Fibroblast of lung (primary cell): ENCODE measurements around the gene SRCIN1. TPM values are rescaled to one million over a fixed set of nuclear protein-coding genes. Genes with fewer than 3 reads are reported as not detected.

Experiments
- DNase-seq, 2 donors: peaks; one replicate each; pipeline versions ENCODE4 v3.0.0 to v3.0.0-alpha.2; 2010; ENCODE audit warnings: low read depth in 2 of 2
- H2AFZ ChIP-seq: 2 replicates; pipeline ENCODE4 v1.5.1; 2012; ENCODE audit warnings: low read length, control low read depth, inconsistent platforms
- H3K27ac ChIP-seq: 2 replicates; pipeline ENCODE4 v1.5.1; 2011; ENCODE audit warnings: low read length, control low read depth; ENCODE audit not compliant: insufficient read depth
- H3K27me3 ChIP-seq: 2 replicates; pipeline ENCODE4 v1.5.1; 2011; ENCODE audit warnings: mild to moderate bottlenecking, low read length; ENCODE audit not compliant: control insufficient read depth, insufficient read depth
- H3K36me3 ChIP-seq: 2 replicates; pipeline ENCODE4 v1.5.1; 2011; ENCODE audit warnings: low read length; ENCODE audit not compliant: control insufficient read depth, insufficient read depth
- H3K4me1 ChIP-seq: 2 replicates; pipeline ENCODE4 v1.5.1; 2011; ENCODE audit warnings: low read length; ENCODE audit not compliant: control insufficient read depth, insufficient read depth; ENCODE audit errors: extremely low read depth
- H3K4me2 ChIP-seq: 2 replicates; pipeline ENCODE4 v1.5.1; 2011; ENCODE audit warnings: low read length, control low read depth; ENCODE audit not compliant: insufficient read depth; ENCODE audit errors: extremely low read depth
- H3K4me3 ChIP-seq, 4 experiments: fragments of 200-600 bp in 1 of 4; sonication (generic) in 1 of 4; replicated peaks in 1 of 4; 2 replicates each; pipeline ENCODE4 v1.5.1; 2011 to 2016; ENCODE audit warnings: low read length in 4 of 4, low read depth in 3 of 4, mild to moderate bottlenecking in 3 of 4, control low read depth in 2 of 4, inconsistent platforms in 1 of 4, mixed read lengths in 1 of 4; ENCODE audit not compliant: insufficient read depth in 1 of 4; ENCODE audit errors: control extremely low read depth in 1 of 4
- H3K79me2 ChIP-seq: 2 replicates; pipeline ENCODE4 v1.5.1; 2012; ENCODE audit warnings: mild to moderate bottlenecking, low read length, inconsistent platforms; ENCODE audit not compliant: control insufficient read depth, insufficient read depth
- H3K9ac ChIP-seq: 2 replicates; pipeline ENCODE4 v1.5.1; 2011; ENCODE audit warnings: mild to moderate bottlenecking, low read length, control low read depth; ENCODE audit not compliant: insufficient read depth
- H3K9me3 ChIP-seq: 2 replicates; pipeline ENCODE4 v1.5.1; 2012; ENCODE audit warnings: low read depth, low read length; ENCODE audit not compliant: control insufficient read depth, insufficient read depth
- H4K20me1 ChIP-seq: 2 replicates; pipeline ENCODE4 v1.5.1; 2011; ENCODE audit warnings: low read length; ENCODE audit not compliant: control insufficient read depth, insufficient read depth; ENCODE audit errors: extremely low read depth
- CTCF ChIP-seq, 2 donors: IDR thresholded peaks in 1 of 2; conservative IDR thresholded peaks in 1 of 2; 1 replicate in 1 of 2; 2 replicates in 1 of 2; pipeline ENCODE4 v1.5.1; 2011 to 2012; ENCODE audit warnings: low read length in 2 of 2, control low read depth in 1 of 2, inconsistent platforms in 1 of 2, low read depth in 1 of 2, mild to moderate bottlenecking in 1 of 2
- EZH2 ChIP-seq: IDR thresholded peaks from 2 replicates; pipeline ENCODE4 v1.5.1; 2012; ENCODE audit warnings: low read length, control low read depth, mild to moderate bottlenecking; ENCODE audit errors: missing control alignments
- polyA plus RNA-seq, 2 donors: library from polyadenylated mRNA; depleted of rRNA in 1 of 2; stranded (reverse) in 1 of 2; unstranded in 1 of 2; fragments of >200 nt; gene quantifications; 2 replicates each; pipeline ENCODE4 v1.2.1, GENCODE V29; 2011 to 2012; ENCODE audit warnings: missing spikeins in 1 of 2
- total RNA-seq: library from RNA; depleted of rRNA; stranded (reverse); fragments of >200 nt; gene quantifications from 2 replicates; pipeline ENCODE4 v1.2.1, GENCODE V29; 2014

Gene SRCIN1
- total and polyA plus RNA-seq, 2 donors (not counting 1 experiment from before 2014, with no cell fraction given), result under 0.01 TPM; not detected in 1

- Histone ChIP-seq H4K20me1 (no peaks in the 10 kb centered on the region), H3K9ac (no peak overlapping the region), H3K27me3 (peaks cover 43% of the 10 kb centered on the region), H3K79me2 (no peaks in the 10 kb centered on the region), H3K9me3 (no peaks in the 10 kb centered on the region), H3K36me3 (no peaks in the 10 kb centered on the region), H2AFZ (no peak overlapping the region), H3K4me3 (no peak overlapping the region), H3K27ac (no peak overlapping the region), H3K4me2 (no peak overlapping the region), H3K4me1 (no peaks in the 10 kb centered on the region)
- peak in 1 of 2 donors; percentile 20 for DNase-seq
- peak in 1 of 2 donors; percentile 10 for TF ChIP-seq CTCF (conservative IDR thresholded peaks at IDR 0.05 in 1 of 2, IDR thresholded peaks at IDR 0.05 in 1 of 2; ENCODE audit: low read depth in 1 of 2, low read length in 2 of 2)
- no peak for TF ChIP-seq EZH2
Measured at GRCh38 chr17:38579934-38580333, 25.8 kb downstream of the SRCIN1 start.

DNA sequence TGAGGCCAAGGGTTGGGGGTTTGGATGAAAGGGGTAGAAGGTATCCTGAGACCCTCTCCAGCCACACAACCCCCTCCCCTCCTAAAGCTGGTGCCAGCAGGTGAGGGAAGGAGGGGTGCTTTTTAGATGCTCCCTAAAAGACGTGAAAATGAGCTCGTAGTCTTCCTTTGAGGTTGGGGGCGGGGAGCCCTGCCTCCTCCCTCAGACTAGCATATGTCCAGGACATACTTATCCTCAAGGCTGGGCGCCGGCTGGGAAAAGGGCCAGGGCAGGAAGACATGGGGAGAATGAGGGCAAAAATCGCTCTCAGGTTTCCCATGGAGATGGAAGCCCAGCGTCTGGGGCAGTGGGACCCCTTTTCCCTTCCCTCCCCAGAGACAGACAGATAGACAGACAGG, 26.7 kb downstream of the SRCIN1 start:
- TF ChIP-seq CTCF (conservative IDR thresholded peaks at IDR 0.05 in 1 of 2, IDR thresholded peaks at IDR 0.05 in 1 of 2; ENCODE audit: low read depth in 1 of 2, low read length in 2 of 2) (no peak), EZH2 (peak; percentile 55)
- Histone ChIP-seq H4K20me1 (no peaks in the 10 kb centered on the region), H3K9ac (no peak overlapping the region), H3K4me3 (no peak overlapping the region), H2AFZ (no peak overlapping the region), H3K27me3 (peaks cover 49% of the 10 kb centered on the region), H3K4me1 (no peaks in the 10 kb centered on the region), H3K9me3 (no peaks in the 10 kb centered on the region), H3K4me2 (no peak overlapping the region), H3K36me3 (no peaks in the 10 kb centered on the region), H3K79me2 (no peaks in the 10 kb centered on the region), H3K27ac (no peak overlapping the region)
- no peak for DNase-seq

DNA sequence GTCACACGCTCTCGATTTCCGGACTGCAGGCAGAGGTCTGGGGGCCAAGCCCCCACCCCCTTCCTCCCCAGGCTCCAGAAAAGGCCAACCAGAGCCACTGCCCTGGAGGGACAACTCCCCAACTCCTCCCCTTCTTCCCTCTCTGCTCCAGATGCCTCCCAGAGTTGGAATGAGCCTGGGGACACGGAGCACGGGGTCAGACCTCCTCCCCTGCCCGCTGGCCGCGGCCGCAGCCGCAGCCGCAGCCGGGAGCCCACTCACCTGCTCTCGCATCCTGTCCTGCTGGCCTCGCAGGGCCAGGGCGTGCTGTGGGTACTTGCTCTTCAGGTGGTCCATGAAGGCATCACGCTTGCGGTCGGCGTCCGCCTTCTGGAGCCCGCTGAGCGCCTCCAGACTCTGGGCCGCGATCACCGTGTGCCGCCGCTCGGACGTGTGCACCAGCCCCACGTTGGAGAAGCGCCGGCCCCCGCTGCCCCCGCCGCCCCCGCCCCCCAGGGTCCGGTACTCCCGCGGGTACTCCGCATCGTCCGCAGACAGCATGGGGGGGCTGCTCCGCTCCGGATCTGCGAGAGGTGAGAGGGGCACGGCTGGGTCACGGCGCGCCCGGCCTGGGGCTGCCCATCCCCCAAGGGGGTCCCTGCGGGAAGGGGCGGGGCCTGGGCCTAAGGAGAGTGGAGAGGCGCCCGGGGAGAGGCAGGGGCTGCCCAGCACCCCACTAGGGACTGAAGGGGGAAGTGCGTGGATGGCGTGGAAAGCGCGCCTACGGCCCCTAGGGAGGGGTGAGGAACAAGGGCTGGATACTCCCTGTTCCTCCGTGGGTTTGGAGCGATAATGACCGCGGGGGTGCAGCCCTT, 27.3 kb downstream of the SRCIN1 start:
- Histone ChIP-seq H3K9ac (no peak overlapping the region), H3K79me2 (no peaks in the 10 kb centered on the region), H3K36me3 (no peaks in the 10 kb centered on the region), H3K27me3 (peaks cover 56% of the 10 kb centered on the region), H3K27ac (no peak overlapping the region), H3K4me1 (no peaks in the 10 kb centered on the region), H2AFZ (no peak overlapping the region), H3K9me3 (no peaks in the 10 kb centered on the region), H3K4me3 (no peak overlapping the region), H3K4me2 (no peak overlapping the region), H4K20me1 (no peaks in the 10 kb centered on the region)
- TF ChIP-seq EZH2 (peak; percentile 84), CTCF (conservative IDR thresholded peaks at IDR 0.05 in 1 of 2, IDR thresholded peaks at IDR 0.05 in 1 of 2; ENCODE audit: low read depth in 1 of 2, low read length in 2 of 2) (no peak)
- no peak for DNase-seq
